ENCODE results near the gene BCL2L1.

DNA sequence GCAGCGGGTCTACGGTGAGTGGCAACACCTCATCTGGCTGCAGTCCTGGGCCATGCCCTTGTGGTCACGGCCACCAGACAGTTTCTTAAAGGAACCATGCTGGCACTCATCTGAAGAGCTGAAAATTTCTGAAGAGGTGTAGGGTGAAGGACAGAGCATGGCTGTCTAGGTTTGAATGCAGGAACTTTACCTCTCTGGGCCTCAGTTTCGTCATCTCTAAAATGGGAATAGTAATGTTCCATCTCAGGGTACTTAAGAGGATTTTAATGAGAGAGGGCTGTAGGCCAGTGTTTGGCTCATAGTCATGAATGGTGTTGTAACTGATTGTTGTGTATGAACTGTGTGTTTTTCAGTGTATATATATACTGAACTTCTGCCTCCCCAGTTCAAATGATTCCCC, 79.1 kb downstream of the BCL2L1 start:
- TF ChIP-seq, protein P1, sequence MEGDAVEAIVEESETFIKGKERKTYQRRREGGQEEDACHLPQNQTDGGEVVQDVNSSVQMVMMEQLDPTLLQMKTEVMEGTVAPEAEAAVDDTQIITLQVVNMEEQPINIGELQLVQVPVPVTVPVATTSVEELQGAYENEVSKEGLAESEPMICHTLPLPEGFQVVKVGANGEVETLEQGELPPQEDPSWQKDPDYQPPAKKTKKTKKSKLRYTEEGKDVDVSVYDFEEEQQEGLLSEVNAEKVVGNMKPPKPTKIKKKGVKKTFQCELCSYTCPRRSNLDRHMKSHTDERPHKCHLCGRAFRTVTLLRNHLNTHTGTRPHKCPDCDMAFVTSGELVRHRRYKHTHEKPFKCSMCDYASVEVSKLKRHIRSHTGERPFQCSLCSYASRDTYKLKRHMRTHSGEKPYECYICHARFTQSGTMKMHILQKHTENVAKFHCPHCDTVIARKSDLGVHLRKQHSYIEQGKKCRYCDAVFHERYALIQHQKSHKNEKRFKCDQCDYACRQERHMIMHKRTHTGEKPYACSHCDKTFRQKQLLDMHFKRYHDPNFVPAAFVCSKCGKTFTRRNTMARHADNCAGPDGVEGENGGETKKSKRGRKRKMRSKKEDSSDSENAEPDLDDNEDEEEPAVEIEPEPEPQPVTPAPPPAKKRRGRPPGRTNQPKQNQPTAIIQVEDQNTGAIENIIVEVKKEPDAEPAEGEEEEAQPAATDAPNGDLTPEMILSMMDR (IDR thresholded peaks at IDR 0.05; ENCODE audit: poor library complexity, severe bottlenecking), result no peak
- no peak for TF ChIP-seq POLR2AphosphoS5 (IDR thresholded peaks at IDR 0.05)
- TF ChIP-seq EZH2 (IDR thresholded peaks at IDR 0.05; ENCODE audit: borderline replicate concordance, insufficient read depth, low read length, poor library complexity, severe bottlenecking), result no peak
- TF ChIP-seq EP300 (conservative IDR thresholded peaks at IDR 0.05; ENCODE audit: poor library complexity, severe bottlenecking), result no peak
- TF ChIP-seq TAF1 (IDR thresholded peaks at IDR 0.05; ENCODE audit: low read depth), result no peak
- TF ChIP-seq, protein P2, sequence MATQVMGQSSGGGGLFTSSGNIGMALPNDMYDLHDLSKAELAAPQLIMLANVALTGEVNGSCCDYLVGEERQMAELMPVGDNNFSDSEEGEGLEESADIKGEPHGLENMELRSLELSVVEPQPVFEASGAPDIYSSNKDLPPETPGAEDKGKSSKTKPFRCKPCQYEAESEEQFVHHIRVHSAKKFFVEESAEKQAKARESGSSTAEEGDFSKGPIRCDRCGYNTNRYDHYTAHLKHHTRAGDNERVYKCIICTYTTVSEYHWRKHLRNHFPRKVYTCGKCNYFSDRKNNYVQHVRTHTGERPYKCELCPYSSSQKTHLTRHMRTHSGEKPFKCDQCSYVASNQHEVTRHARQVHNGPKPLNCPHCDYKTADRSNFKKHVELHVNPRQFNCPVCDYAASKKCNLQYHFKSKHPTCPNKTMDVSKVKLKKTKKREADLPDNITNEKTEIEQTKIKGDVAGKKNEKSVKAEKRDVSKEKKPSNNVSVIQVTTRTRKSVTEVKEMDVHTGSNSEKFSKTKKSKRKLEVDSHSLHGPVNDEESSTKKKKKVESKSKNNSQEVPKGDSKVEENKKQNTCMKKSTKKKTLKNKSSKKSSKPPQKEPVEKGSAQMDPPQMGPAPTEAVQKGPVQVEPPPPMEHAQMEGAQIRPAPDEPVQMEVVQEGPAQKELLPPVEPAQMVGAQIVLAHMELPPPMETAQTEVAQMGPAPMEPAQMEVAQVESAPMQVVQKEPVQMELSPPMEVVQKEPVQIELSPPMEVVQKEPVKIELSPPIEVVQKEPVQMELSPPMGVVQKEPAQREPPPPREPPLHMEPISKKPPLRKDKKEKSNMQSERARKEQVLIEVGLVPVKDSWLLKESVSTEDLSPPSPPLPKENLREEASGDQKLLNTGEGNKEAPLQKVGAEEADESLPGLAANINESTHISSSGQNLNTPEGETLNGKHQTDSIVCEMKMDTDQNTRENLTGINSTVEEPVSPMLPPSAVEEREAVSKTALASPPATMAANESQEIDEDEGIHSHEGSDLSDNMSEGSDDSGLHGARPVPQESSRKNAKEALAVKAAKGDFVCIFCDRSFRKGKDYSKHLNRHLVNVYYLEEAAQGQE (IDR thresholded peaks at IDR 0.05; ENCODE audit: borderline replicate concordance), result no peak
